Pons (tissue), 1 donor: ENCODE measurements around the gene PPP4R2.
A peak's percentile ranks its signal among the peaks of the same experiment; 100 is the strongest.
"Not testable (repeated sequence)": the region's sequence is repeated elsewhere in the genome, so short reads cannot be mapped to it uniquely, and the experiment has no call there.

ENCODE experiments used
- DNase-seq: peaks from one replicate; pipeline ENCODE4 v3.0.0-alpha.2; 2016; ENCODE audit warnings: low spot score

The PPP4R2 gene

DNA sequence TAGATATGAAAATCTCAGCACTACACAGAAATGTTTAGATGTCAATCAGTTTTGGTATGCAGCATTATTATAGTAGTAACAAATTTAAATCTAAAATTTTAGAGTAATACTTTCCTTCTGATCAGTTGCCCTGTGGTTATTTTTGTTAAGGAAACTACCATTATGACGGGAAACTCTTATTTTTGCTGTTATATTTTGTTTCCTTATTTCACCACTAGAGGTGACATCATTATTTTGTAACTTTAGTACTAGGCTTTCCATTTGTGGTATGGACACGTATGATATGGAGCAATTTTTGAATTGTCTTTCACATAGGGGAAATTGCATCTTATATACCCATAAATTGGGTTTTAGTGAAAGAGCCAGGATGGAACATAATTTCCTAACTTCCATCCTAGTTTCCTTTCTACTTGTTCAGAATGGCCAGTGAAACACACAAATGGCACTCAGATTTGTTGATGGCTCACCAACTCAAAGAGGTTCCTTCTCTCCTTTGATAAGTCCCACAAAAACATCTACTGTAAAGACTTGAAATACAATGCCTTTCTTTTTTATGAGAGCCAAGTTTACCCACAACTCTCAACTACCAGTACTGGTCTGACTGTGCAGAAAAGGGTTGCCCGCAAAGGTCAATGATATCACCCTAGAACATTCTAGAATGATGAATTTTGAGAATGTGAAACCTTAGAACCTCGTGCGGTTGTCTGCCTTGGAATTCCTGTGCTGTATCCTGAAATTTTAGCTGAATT is 19.4 kb upstream of the PPP4R2 start:
- DNase-seq: no peak

DNA sequence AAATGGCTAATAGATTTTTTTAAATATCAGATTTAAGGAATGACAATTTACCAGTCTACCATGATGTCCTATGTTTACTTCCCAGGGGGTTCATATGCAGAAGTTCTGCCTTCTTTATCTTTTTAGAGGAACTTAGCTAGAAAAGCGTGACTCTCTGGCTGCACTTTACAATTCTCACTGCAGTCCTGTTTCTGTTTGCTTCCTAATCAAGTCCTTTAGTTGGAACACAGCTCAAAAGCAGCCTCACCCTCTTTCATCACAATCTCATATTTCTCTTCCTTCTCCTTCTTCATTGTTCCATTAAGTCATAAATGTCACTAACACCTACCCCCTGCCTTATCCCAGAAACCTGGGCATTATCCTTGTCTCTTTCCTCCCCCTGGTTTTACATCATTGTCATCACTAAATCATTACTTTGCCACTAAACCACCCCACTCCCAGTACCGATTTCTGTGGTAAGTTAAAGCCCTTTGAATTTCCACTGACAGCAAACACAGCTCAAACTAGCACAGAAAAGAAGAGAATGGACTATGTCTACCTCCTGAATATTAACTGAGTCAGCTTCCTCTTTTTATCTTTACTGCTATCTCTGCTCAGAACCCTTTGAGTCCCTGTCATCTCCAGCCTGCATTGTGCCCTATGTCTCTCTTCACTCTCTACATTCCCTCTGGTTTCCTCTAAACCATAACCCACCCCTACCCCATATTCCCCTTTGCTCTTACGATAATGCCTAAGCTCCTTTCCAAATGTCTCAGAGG is 13.8 kb upstream of the PPP4R2 start:
- DNase-seq: no peak

DNA sequence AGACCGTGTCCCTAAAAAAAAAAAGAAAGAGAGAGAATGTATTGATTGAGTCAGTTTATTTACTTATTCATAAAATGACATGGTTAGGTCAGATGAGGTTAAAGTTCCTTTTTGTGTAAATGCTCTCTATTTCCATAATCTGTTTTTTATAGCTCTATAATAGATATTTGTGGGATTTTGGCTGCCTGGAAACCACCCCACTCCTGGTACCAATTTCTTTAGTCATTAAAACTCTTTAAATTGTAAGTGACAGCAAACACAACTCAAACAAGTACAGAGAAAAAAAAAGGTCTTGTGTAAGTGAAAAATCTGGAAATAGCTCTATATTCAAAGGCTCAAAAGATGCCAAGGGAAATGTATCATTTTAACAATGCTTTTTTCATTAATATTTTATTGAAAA is 11.0 kb upstream of the PPP4R2 start:
- DNase-seq: no peak

DNA sequence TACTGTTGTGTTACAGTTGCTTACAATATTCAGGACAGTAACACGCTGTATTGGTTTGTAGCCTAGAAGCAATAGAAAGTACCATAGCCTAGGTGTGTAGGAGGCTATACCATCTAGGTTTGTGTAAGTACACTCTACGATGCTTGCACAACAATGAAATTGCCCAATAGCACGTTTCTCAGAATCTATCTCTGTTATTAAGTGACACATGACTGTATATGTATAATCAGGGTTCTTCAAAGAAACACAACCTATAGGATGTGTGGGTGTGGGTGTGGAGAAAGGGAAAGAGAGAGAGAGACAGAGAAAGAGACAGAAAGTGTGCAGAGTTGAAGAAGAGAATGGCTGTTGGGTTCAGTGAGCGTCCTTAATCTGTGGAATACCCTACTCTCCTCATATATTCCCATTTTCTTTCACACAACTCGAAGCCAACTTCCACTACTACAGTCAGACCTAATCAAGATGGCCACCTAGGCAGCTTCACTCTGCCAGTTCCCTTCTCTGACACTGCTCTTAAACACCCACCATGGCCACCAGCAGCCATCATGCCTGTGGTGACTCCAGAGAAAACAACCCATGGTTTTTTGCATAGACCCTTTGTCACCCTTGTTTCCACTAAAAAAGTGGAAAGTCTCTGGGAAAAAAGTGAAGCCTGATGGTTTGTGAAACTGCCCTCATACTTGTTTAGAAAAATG is 5.8 kb upstream of the PPP4R2 start:
- no peak for DNase-seq

DNA sequence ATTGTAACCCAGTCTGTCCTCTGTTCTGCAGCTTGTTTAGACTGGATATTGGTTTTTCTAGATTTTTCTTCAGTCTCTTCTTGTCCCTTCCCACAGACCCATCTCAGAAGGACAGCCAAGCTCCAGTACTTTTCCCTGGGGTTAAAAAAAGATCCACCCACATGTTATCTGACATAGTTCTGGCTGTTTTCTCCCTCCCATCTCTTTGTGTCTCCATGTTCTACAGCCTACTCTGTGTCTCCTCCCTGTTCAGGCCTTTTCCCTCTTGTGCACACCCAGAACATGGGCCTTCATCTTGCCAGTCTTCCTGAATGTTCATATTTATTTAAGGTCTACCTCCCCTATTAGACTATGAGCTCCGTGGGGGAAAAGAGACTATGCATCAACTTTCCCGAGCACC is 5.1 kb upstream of the PPP4R2 start:
- no peak for DNase-seq

DNA sequence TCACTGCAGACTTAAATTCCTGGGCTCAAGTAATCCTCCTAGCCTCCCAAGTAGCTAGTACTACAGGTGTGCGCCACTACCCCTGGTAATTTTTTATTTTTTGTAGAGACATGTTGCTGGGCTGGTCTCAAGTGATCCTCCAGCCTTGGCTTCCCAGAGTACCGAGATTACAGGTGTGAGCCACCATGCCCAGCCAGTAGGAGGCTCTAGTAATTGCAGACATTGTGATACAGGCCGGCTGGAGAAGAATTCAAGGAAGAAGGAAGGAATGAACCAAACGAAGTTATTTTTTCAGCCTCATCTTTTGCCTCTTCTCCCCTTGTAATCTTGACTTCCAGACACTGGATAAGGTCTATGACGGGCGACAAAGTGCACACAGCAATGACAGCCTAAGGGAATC is 3.2 kb upstream of the PPP4R2 start:
- DNase-seq: no peak

DNA sequence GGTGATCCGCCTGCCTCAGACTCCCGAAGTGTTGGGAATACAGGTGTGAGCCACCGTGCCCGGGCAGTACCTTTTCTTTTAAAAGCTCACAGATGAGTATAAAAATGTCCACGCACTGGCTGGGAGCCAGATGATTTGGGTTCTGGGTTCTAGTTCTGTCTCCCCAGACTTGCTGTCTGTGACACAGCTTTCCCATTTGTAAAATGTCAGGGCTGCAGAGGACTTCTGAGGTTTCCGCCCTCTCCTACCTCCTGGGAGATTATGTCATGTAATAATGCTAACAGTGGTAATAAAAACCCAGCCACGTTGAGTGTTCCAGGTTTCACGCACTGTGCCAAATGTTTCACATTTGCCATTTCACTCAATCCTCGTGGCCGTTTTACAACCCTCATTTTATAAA is 1.3 kb upstream of the PPP4R2 start:
- DNase-seq: no peak

DNA sequence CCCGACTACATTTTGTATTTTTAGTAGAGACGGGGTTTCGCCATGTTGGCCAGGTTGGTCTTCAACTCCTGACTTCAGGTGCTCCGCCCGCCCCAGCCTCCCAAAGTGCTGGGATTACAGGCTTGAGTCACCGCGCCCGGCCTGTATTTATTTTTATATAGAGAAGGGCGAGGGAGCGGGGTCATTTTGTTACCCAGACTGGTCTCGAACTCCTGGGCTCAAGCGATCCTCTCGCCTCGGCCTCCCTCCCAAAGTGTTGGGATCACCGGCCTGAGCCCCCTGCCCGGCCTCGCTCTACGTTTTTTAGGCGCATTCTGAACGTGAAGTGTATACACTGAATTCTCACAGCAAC is 514 bp upstream of the PPP4R2 start:
- no peak for DNase-seq

DNA sequence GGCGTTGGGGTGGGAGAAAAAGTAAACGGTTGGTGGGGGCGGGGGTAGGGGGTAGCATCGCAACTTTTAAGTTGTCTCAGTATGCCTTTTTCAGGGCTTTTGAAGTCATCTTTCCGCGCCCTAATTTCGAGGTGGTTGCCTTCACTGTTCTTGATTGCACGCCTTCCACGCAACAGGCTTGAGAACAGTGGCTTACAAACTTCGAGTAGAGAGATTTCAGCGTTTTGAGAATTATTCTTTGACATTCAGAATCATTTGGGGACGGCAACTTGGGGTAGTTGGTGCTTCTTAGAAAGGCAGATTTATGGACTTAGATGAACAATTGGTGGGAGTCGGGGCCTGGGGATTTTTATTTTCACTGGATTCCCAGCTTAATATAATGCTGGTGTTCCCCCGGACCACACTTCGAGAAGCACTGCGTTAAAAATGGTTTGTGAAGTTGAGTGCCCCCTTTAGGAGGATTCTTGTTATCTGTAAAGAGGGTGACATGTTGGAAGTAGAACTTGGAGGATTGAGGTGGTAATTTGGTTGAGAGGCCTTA is 880 bp downstream of the PPP4R2 start:
- DNase-seq: peak; percentile 83

DNA sequence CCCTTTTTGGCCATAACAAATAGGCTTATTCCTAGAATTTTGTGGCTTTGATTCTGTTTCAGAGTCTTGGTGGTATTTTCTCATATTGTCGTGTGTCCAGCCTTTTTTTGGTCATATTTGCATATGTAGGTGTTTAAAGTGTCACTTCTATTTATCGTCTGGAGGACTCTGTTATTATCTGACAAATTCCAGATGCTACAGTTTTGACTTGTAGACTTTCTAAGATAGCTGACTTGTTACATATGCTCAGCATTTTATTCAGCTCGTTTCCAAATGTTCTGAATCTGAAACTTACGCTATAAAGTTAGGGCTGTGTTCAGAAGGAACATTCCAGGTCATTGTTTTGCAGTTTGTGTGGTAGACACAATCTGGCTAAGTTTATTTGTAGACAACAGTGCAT is 1.9 kb downstream of the PPP4R2 start:
- peak; percentile 26 for DNase-seq

DNA sequence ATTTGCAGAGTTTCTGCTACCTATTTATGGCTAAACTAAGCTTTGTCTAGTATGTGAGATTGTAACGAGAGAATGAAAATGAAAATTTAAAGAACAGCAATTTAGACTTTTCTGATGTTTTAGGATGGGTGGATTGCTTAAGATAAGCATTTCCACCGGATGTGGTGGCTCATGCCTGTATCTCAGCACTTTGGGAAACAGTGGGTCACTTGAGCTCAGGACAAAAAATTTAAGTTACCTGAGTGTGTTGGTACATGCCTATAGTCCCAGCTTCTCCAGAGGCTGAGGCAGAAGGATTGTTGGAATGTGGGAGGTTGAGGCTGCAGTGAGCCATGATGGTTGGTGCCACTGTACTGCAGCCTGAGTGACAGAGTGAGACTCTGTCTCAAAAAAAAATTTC is 3.3 kb downstream of the PPP4R2 start:
- no peak for DNase-seq

DNA sequence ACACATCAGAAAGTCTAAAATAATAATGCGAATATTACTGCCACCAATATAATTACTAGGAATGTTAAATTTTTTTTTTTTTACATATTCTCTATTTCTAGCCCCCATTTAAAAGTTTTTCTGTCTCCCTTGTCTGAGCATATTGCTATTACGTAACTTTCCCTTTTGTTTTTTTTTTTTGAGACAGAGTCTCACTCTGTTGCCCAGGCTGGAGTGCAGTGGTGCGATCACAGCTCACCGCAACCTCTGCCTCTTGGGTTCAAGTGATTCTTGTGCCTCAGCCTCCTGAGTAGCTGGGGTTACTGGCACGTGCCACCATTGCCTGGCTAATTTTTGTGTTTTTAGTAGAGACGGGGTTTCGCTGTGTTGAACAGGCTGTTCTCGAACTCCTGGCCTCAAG is 6.4 kb downstream of the PPP4R2 start:
- not testable (repeated sequence) for DNase-seq

DNA sequence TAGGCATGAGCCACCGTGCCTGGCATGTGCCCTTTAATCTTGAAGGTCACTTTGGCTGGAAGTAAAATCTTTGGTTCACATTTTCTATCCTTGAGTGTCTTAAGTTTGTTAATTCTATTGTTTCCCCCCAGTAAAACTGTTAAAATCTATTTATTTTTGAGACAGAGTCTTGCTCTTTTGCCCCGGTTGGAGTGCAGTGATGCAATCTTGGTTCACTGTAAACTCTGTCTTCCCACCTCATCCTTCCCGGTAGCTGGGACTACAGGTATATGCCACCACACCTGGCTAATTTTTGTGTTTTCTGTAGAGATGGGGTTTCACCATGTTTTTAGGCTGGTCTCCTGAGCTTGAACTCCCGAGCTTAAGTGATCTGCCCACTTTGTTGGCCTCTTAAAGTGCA is 7.7 kb downstream of the PPP4R2 start:
- DNase-seq: no peak

DNA sequence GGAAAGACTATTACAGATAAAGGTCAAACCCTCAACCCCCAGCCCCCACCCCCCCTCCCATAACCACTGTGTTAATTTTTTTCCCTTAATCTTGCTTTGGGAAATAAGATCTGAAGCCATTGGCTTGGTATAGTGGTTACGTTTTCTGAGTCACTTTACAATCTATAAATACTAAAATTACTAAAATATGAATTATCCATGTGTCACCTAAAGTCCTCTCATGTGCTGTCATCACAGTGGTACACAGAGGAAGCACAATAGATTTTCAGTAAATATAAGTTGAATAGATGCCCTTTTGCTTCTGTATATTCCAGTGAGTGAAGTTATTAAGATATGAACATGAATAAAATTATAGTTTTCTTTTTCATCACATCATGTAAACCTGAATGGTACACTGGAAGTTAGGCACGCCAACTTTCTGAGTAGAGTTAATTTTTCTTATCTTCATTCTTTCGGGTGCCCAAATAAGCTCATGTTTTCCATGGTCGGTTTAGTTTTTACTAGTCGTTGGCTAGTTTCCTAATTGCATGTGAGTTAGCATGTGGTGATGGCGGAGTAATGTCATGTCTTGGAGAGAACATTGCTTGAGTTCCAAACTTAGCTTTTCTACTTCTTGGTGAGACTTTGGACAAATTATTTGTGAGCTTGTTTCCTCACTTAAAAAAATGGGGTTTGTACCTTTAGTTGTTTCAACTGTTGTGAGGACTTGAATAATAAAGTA is 11.5 kb downstream of the PPP4R2 start:
- DNase-seq: no peak

DNA sequence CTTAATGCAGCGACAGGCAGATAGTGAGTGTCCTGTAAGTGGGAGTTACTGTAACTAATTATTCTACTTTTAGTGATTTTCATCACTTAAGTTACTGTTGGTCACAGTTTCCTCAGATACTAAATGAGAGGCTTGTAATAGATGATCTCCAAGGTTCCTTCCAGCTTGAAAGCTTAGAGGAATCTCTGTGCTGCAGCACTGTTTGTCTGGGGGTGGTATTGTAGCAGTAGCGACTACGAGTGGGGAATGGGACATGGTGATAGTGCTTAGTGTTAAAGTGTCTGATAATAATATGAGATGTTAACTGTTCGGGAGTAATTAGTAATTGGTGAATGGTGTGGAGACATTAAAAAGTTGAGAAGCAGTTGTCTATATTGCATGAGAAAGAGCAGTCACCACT is 12.4 kb downstream of the PPP4R2 start:
- DNase-seq: no peak

DNA sequence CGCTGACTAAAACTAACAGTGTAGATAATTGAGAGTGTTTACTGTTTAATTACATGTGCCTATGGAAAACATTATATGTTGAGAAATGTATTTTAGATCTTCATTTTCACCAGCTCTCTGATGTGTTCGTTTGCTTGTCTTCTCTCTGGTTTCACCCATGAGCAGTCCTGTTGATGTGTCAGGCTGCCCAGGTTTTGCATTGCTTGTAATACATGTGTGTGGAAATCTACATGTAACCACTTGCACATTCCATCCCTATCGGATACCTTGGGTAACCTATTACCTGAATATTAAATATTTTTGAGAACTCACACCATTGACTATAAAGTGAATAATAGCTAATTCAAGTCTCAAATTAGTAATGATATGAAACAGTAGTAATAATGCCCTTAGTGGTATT is 13.1 kb downstream of the PPP4R2 start:
- DNase-seq: no peak

DNA sequence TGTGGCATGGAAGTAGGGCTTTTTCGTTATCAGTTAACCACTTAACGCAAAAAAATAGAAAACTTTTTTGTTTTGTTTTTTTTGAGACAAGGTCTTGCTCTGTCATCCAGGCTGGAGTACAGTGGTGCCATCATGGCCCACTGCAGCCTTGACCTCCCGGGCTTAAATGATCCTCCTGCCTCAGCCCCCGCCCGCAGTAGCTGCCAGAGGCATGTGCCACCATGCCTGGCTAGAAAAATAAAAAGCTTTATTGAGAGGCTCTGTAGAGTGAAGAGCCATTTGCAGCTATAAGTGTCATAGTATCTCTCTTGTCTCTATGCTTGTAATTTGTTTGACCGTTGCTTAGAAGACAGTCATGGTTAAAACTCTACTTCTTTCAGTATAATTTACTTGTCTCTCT is 13.5 kb downstream of the PPP4R2 start:
- peak; percentile 48 for DNase-seq

DNA sequence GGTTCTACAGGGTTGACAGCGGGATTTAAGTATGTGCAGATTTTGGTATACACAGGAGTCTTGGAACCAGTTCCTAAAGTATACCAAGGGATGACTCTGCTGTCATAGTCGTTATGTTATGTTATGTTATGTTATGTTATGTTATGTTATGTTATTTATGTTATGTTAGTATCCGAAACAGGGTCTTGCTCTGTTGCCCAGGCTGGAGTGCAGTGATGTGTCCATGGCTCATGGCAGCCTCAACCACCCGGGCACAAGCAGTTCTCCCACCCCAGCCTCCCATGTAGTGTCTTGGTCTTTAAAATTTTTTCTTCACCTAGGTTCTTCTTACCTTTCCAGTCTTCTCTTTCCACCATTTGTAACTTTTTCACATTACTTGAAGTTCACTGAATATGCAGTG is 21.7 kb downstream of the PPP4R2 start:
- DNase-seq: no peak

DNA sequence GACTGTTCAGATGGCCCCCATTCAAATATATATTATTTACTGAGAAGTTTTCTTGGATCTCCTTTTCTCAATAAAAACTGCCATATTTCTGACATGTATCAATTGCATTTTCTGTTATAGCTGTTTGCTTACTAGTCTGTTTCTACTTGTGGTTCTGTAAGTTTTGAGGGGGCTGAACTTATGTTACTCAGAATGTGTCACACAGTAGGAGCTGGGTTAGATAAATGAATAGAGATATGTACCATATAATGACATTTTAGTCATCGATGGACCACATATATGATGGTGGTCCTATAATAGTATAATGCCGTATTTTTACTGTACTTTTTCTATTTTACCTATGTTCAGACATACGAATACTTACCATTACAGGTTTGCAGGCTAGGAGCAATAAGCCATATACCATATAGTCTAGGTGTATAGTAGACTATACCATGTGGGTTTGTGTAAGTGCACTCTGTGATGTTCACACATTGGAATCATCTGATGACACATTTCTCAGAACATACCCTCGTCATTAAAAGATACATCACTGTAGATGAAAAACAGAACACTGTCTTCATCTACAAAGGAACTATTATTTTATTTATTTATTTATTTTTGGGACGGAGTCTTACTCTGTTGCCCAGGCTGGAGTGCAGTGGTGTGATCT is 22.3 kb downstream of the PPP4R2 start:
- no peak for DNase-seq

DNA sequence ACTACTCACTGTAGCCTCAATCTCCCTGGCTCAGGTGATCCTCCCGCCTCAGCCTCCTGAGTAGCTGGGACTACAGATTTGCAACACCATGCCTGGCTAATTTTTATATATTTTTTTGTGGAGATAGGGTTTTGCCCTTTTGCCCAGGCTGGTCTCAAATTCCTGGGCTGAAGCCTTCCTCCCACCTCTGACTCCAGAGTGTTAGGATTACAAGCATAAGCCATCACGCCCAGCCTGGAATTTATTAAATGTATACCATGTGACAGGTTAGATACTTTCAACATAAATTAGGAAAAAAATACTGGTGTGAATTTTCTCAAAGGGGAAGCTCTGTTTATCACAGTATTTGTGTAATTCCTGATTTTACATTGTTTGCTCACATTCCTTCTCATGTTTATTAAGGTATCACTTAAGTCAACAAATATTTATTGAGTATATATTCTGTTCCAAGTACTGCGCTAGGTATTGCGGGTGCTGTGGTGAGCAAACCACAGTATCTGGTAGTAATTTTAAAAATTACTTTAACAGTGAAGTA is 24.8 kb downstream of the PPP4R2 start:
- DNase-seq: no peak

DNA sequence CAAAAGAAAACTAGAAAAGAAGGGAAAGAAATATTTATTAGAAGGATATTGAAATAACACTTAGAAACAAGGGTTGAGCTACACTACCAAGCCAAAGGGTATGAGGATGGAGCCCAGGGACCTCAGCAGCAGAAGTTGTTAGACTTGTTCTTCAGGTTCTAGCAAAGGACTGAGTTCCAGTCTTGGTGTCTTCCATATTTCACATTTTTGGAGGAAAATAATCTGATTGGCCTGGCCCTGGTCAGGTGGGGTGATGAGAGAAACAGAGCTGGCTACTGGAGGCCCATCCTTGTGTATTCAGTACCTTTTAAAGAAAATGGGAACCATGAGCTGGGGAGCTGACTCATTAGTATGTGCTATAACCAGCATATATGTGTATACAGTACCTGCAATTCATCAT is 28.2 kb downstream of the PPP4R2 start:
- DNase-seq: no peak
